Posterior vena cava (tissue), 2 donors: ENCODE results near the gene PRAMEF33. TPM values are rescaled to one million over a fixed set of nuclear protein-coding genes. Genes with fewer than 3 reads are reported as not detected.
A peak's percentile ranks its signal among the peaks of the same experiment; 100 is the strongest.
"Not testable (repeated sequence)": the region's sequence is repeated elsewhere in the genome, so short reads cannot be mapped to it uniquely, and the experiment has no call there.

Experiments used
- DNase-seq: peaks from one replicate; pipeline ENCODE4 v3.0.0-alpha.2; 2020; ENCODE audit warnings: low spot score
- intact Hi-C, 2 donors: fragments of 100-400 bp; cut with DNase I; formaldehyde crosslinking; loops; one replicate each; pipeline versions ENCODE4 v1.14.1 to v1.14.2; 2022 to 2023
- long read RNA-seq, 2 donors: library from polyadenylated mRNA; unstranded; transcript quantifications; one replicate each; pipeline ENCODE4 v2.0.0, GENCODE V29; 2020 to 2021
- total RNA-seq, 2 donors: library from RNA; stranded (reverse); fragmentation: NEBNext Ultra II Directional; extraction: Animal tissue kit (Norgen Biotek cat#: 25700); gene quantifications; one replicate each; pipeline ENCODE4 v1.2.1, GENCODE V29; 2021
- donor health status: DM: yes; HTN: yes; CAD: no.
- donor health status: DM: yes; HTN: yes; CAD: no.

The PRAMEF33 gene
- not detected for total RNA-seq
- long read RNA-seq, donor 1, result 0 reads
- long read RNA-seq, donor 2, result 0 reads

GRCh38 chr1:13303239-13303638 is at the start of gene PRAMEF33:
PRAMEF33 (plus strand) TSS chr1:13303539; CDS start chr1:13305955, 2,416 bp downstream.
- DNase-seq, intact Hi-C loops: not testable (repeated sequence)

- DNase-seq, intact Hi-C loops: not testable (repeated sequence)
These were observed 49.4 kb upstream of the PRAMEF33 start, which contains the start of gene PRAMEF5 for GRCh38 chr1:13253898-13254297. PRAMEF5 (plus strand) TSS chr1:13254198; CDS start chr1:13259269, 5,071 bp downstream.

GRCh38 chr1:13265124-13265523 is 38.2 kb upstream of the PRAMEF33 start:
- DNase-seq, result peak; percentile 2
- intact Hi-C loops, result not testable (repeated sequence)

GRCh38 chr1:13277016-13277415 is 26.3 kb upstream of the PRAMEF33 start:
- DNase-seq, intact Hi-C loops: not testable (repeated sequence)

- DNase-seq, intact Hi-C loops: not testable (repeated sequence)
These were observed 23.7 kb upstream of the PRAMEF33 start for GRCh38 chr1:13279617-13280016.

- intact Hi-C loops, result not testable (repeated sequence)
These were observed 18.3 kb upstream of the PRAMEF33 start, which contains the start of gene PRAMEF8 for GRCh38 chr1:13285037-13285436. PRAMEF8 (minus strand) TSS chr1:13285137; CDS start chr1:13284091, 1,046 bp downstream.

GRCh38 chr1:13289030-13289429 is 14.3 kb upstream of the PRAMEF33 start:
- intact Hi-C loops, DNase-seq: not testable (repeated sequence)

More at GRCh38 chr1:13285037-13285436, 18.3 kb upstream of the PRAMEF33 start, which contains the start of gene PRAMEF8:
- not testable (repeated sequence) for DNase-seq

GRCh38 chr1:13297216-13297931 is 6.0 kb upstream of the PRAMEF33 start:
- intact Hi-C loops, DNase-seq: not testable (repeated sequence)

GRCh38 chr1:13298699-13299098 is 4.6 kb upstream of the PRAMEF33 start:
- intact Hi-C loops, DNase-seq: not testable (repeated sequence)

- DNase-seq, intact Hi-C loops: not testable (repeated sequence)
These were observed 1.1 kb upstream of the PRAMEF33 start for GRCh38 chr1:13302197-13302596.

GRCh38 chr1:13315281-13315680 is 11.9 kb downstream of the PRAMEF33 start, which contains the start of gene PRAMEF15:
PRAMEF15 (plus strand) TSS chr1:13315581; CDS start chr1:13318408, 2,827 bp downstream.
- intact Hi-C loops, DNase-seq: not testable (repeated sequence)

GRCh38 chr1:13342496-13342895 is 39.2 kb downstream of the PRAMEF33 start:
- DNase-seq, intact Hi-C loops: not testable (repeated sequence)

- DNase-seq, intact Hi-C loops: not testable (repeated sequence)
These were observed 43.7 kb downstream of the PRAMEF33 start, which contains the start of gene PRAMEF14 for GRCh38 chr1:13347034-13347433. PRAMEF14 (minus strand) TSS chr1:13347134; CDS start chr1:13345314, 1,820 bp downstream.

GRCh38 chr1:13353476-13353875 is 50.1 kb downstream of the PRAMEF33 start:
- intact Hi-C loops, result not testable (repeated sequence)

GRCh38 chr1:13354475-13354874 is 51.1 kb downstream of the PRAMEF33 start:
- intact Hi-C loops, DNase-seq: not testable (repeated sequence)

More at GRCh38 chr1:13353476-13353875, 50.1 kb downstream of the PRAMEF33 start:
- not testable (repeated sequence) for DNase-seq

- DNase-seq, intact Hi-C loops: not testable (repeated sequence)
These were observed 53.4 kb downstream of the PRAMEF33 start for GRCh38 chr1:13356774-13357173.
